GM18520 (cell line): ENCODE data around the gene NCOR2.

Source experiments
- ATAC-seq: cut with Tn5 transposase; IDR thresholded peaks from one replicate; pipeline ENCODE4 v1.9.1; 2021; ENCODE audit not compliant: unreplicated experiment

Gene NCOR2

GRCh38 chr12:124560146-124560890, 7.1 kb downstream of the NCOR2 start:
- ATAC-seq, result no peak

- no peak for ATAC-seq
Observed at GRCh38 chr12:124559182-124560017, 8.0 kb downstream of the NCOR2 start.

- ATAC-seq, result no peak
Observed at GRCh38 chr12:124558313-124558712, 9.1 kb downstream of the NCOR2 start.

- ATAC-seq, result no peak
Observed at GRCh38 chr12:124557518-124558223, 9.7 kb downstream of the NCOR2 start.

GRCh38 chr12:124556896-124557501, 10.4 kb downstream of the NCOR2 start:
- no peak for ATAC-seq

- no peak for ATAC-seq
Observed at GRCh38 chr12:124556074-124556466, 11.3 kb downstream of the NCOR2 start.

- no peak for ATAC-seq
Observed at GRCh38 chr12:124555168-124556073, 12.0 kb downstream of the NCOR2 start.

GRCh38 chr12:124554429-124555029, 12.9 kb downstream of the NCOR2 start:
- no peak for ATAC-seq

- ATAC-seq, result no peak
Observed at GRCh38 chr12:124553862-124554428, 13.5 kb downstream of the NCOR2 start.

GRCh38 chr12:124551268-124552144, 15.9 kb downstream of the NCOR2 start:
- ATAC-seq, result no peak

GRCh38 chr12:124550123-124551089, 17.0 kb downstream of the NCOR2 start:
- ATAC-seq, result no peak

GRCh38 chr12:124549629-124550028, 17.8 kb downstream of the NCOR2 start:
- no peak for ATAC-seq

- ATAC-seq, result no peak
Observed at GRCh38 chr12:124548854-124549378, 18.5 kb downstream of the NCOR2 start.

- ATAC-seq, result no peak
Observed at GRCh38 chr12:124547626-124548025, 19.8 kb downstream of the NCOR2 start.

- ATAC-seq, result peak; percentile 84
Observed at GRCh38 chr12:124545508-124546418, 21.6 kb downstream of the NCOR2 start.

- ATAC-seq, result no peak
Observed at GRCh38 chr12:124544983-124545382, 22.4 kb downstream of the NCOR2 start.
